SK-N-SH (cell line): ENCODE data around the gene RTN4. TPM values are rescaled to one million over a fixed set of nuclear protein-coding genes. Genes with fewer than 3 reads are reported as not detected.

Experiments
- CTCF ChIA-PET: fragments of 300-600, 350-600 bp; formaldehyde crosslinking; extraction: SDS; loops from one replicate; lab custom pipeline; 2021; lab: Yijun Ruan, JAX
- POLR2A ChIA-PET: fragments of 350-600 bp; sonication (Branson Sonifier 250); formaldehyde crosslinking; extraction: SDS; loops from one replicate; lab custom pipeline; 2020; ENCODE audit warnings: antibody characterized with exemption, inconsistent platforms; lab: Yijun Ruan, JAX
- DNase-seq: peaks from one replicate; pipeline ENCODE4 v3.0.0; 2012
- H2AFZ ChIP-seq: fragments of 200-600 bp; sonication (generic); 2 replicates; pipeline ENCODE4 v1.8.1; 2016; ENCODE audit warnings: antibody characterized with exemption, mild to moderate bottlenecking, low read depth
- H3F3A ChIP-seq: fragments of 200-600 bp; sonication (generic); replicated peaks from 2 replicates; pipeline ENCODE3; 2016; ENCODE audit warnings: antibody characterized with exemption, mild to moderate bottlenecking; ENCODE audit not compliant: insufficient read depth
- H3K27ac ChIP-seq, 2 experiments: fragments of 200-500 bp in 1 of 2; fragments of 200-600 bp in 1 of 2; sonication (Bioruptor generic) in 1 of 2; sonication (generic), shearing (Covaris generic) in 1 of 2; 2 replicates each; pipeline versions ENCODE4 v1.5.1 to v1.6.1; 2014 to 2016; ENCODE audit warnings: low read depth in 2 of 2, inconsistent platforms in 1 of 2, low read length in 1 of 2, mild to moderate bottlenecking in 1 of 2, mixed read lengths in 1 of 2
- H3K27me3 ChIP-seq: fragments of 200-600 bp; sonication (generic), shearing (Covaris generic); 2 replicates; pipeline ENCODE4 v1.6.1; 2016; ENCODE audit warnings: mixed run types; ENCODE audit not compliant: insufficient read depth
- H3K36me3 ChIP-seq, 2 experiments: fragments of 200-500 bp in 1 of 2; fragments of 200-600 bp in 1 of 2; sonication (Bioruptor generic) in 1 of 2; sonication (generic) in 1 of 2; replicated peaks in 1 of 2; 2 replicates each; pipeline versions ENCODE3 to v1.5.1; 2014 to 2016; ENCODE audit warnings: low read length in 1 of 2, mild to moderate bottlenecking in 1 of 2; ENCODE audit not compliant: insufficient read depth in 2 of 2, control insufficient read depth in 1 of 2
- H3K4me1 ChIP-seq, 2 experiments: fragments of 200-500 bp in 1 of 2; fragments of 200-600 bp in 1 of 2; sonication (Bioruptor generic) in 1 of 2; sonication (generic), shearing (Covaris generic) in 1 of 2; 2 replicates each; pipeline versions ENCODE4 v1.5.1 to v1.6.1; 2014 to 2016; ENCODE audit warnings: low read depth in 1 of 2, low read length in 1 of 2, mixed run types in 1 of 2; ENCODE audit not compliant: insufficient read depth in 2 of 2, control insufficient read depth in 1 of 2
- H3K4me2 ChIP-seq: fragments of 200-600 bp; sonication (generic), shearing (Covaris generic); 2 replicates; pipeline ENCODE4 v1.6.1; 2017; ENCODE audit warnings: mixed run types
- H3K4me3 ChIP-seq, 2 experiments: fragments of 200-500 bp in 1 of 2; fragments of 200-600 bp in 1 of 2; sonication (Bioruptor generic) in 1 of 2; sonication (generic), shearing (Covaris generic) in 1 of 2; 2 replicates each; pipeline versions ENCODE4 v1.5.1 to v1.8.1; 2014 to 2016; ENCODE audit warnings: low read depth in 2 of 2, inconsistent platforms in 1 of 2, low read length in 1 of 2, mild to moderate bottlenecking in 1 of 2, mixed read lengths in 1 of 2, moderate library complexity in 1 of 2
- H3K79me2 ChIP-seq: fragments of 200-600 bp; sonication (generic); 2 replicates; pipeline ENCODE4 v1.8.1; 2017; ENCODE audit warnings: mild to moderate bottlenecking; ENCODE audit not compliant: insufficient read depth
- H3K9ac ChIP-seq: fragments of 200-600 bp; sonication (generic); 2 replicates; pipeline ENCODE4 v1.6.1; 2017; ENCODE audit warnings: mixed run types
- H3K9me2 ChIP-seq: fragments of 200-600 bp; sonication (generic); 2 replicates; pipeline ENCODE4 v1.6.1; 2017; ENCODE audit warnings: mixed run types
- H3K9me3 ChIP-seq: fragments of 200-600 bp; sonication (generic); 2 replicates; pipeline ENCODE4 v1.6.1; 2017; ENCODE audit warnings: mixed run types, mild to moderate bottlenecking, moderate library complexity
- H4K20me1 ChIP-seq: fragments of 200-600 bp; sonication (generic); 2 replicates; pipeline ENCODE4 v1.6.1; 2017; ENCODE audit warnings: mild to moderate bottlenecking, mixed run types; ENCODE audit not compliant: insufficient read depth
- CTCF ChIP-seq: fragments of 200-600 bp; sonication (generic); IDR thresholded peaks from 2 replicates; pipeline ENCODE4 v1.6.1; 2017; ENCODE audit warnings: antibody characterized with exemption, mild to moderate bottlenecking, moderate library complexity
- EP300 ChIP-seq, 2 experiments: IDR thresholded peaks; 2 replicates each; pipeline versions ENCODE4 v1.4.0 to v1.6.1; 2012; ENCODE audit warnings: borderline replicate concordance in 1 of 2, low read depth in 1 of 2, low read length in 1 of 2
- EZH2phosphoT487 ChIP-seq: fragments of 200-600 bp; sonication (generic); IDR thresholded peaks from 2 replicates; pipeline ENCODE4 v1.6.1; 2017; ENCODE audit warnings: low read depth, mixed run types, mild to moderate bottlenecking, antibody characterized with exemption, moderate library complexity, borderline replicate concordance
- FOXJ3 ChIP-seq: sonication (generic); formaldehyde crosslinking; IDR thresholded peaks from 2 replicates; pipeline ENCODE4 v1.5.1; 2020; ENCODE audit warnings: mild to moderate bottlenecking, missing genetic modification reagents
- FOXM1 ChIP-seq: IDR thresholded peaks from 2 replicates; pipeline ENCODE4 v1.4.0; 2012; ENCODE audit warnings: low read depth, mild to moderate bottlenecking
- GATA2 ChIP-seq: sonication (generic); formaldehyde crosslinking; IDR thresholded peaks from 2 replicates; pipeline ENCODE4 v1.5.0; 2020; ENCODE audit warnings: mild to moderate bottlenecking, missing genetic modification reagents
- JUND ChIP-seq: IDR thresholded peaks from 2 replicates; pipeline ENCODE4 v1.4.0; 2012
- MEF2A ChIP-seq: IDR thresholded peaks from 2 replicates; pipeline ENCODE4 v1.4.0; 2012; ENCODE audit warnings: low read depth, borderline replicate concordance
- MXI1 ChIP-seq: IDR thresholded peaks from 2 replicates; pipeline ENCODE4 v1.6.1; 2012; ENCODE audit warnings: mild to moderate bottlenecking, low read depth, low read length, improper control_type of control experiment
- NFIC ChIP-seq: IDR thresholded peaks from 2 replicates; pipeline ENCODE4 v1.4.0; 2012; ENCODE audit warnings: borderline replicate concordance
- PBX3 ChIP-seq: IDR thresholded peaks from 2 replicates; pipeline ENCODE4; 2012
- RFX5 ChIP-seq: IDR thresholded peaks from 2 replicates; pipeline ENCODE4 v1.6.1; 2012; ENCODE audit warnings: mild to moderate bottlenecking, improper control_type of control experiment, low read length
- SIN3A ChIP-seq: IDR thresholded peaks from 2 replicates; pipeline ENCODE4 v1.6.1; 2012; ENCODE audit warnings: low read depth, mild to moderate bottlenecking, low read length, moderate library complexity, borderline replicate concordance
- TAF1 ChIP-seq: IDR thresholded peaks from 2 replicates; pipeline ENCODE4 v1.6.1; 2012; ENCODE audit warnings: low read depth, mild to moderate bottlenecking, low read length, moderate library complexity, borderline replicate concordance
- TEAD4 ChIP-seq: IDR thresholded peaks from 2 replicates; pipeline ENCODE4 v1.4.0; 2012; ENCODE audit warnings: mild to moderate bottlenecking, borderline replicate concordance; ENCODE audit not compliant: insufficient read depth
- USF1 ChIP-seq: IDR thresholded peaks from 2 replicates; pipeline ENCODE4 v1.4.0; 2012; ENCODE audit warnings: low read depth, borderline replicate concordance
- YY1 ChIP-seq: IDR thresholded peaks from 2 replicates; pipeline ENCODE4 v1.4.0; 2012; ENCODE audit warnings: low read depth, mild to moderate bottlenecking
- ZBTB33 ChIP-seq: IDR thresholded peaks from 2 replicates; pipeline ENCODE4 v1.4.0; 2012; ENCODE audit warnings: low read depth, borderline replicate concordance
- WGBS: methylation state at CpG from one replicate; pipeline ENCODE4 v1.1.6; 2017; ENCODE audit warnings: low lambda C conversion rate; 5-methylcytosine and 5-hydroxymethylcytosine counted together
- polyA plus RNA-seq, 3 experiments: library from polyadenylated mRNA; depleted of rRNA; stranded (reverse); fragments of >200 nt; gene quantifications; 2 replicates each; pipeline ENCODE4 v1.2.3, GENCODE V29; 2012

Gene RTN4
- polyA plus RNA-seq, 1 of the 3 experiments (the other 2 are of a cell fraction), result 315 TPM

GRCh38 chr2:54969940-54970338 lies 80.3 kb downstream of the RTN4 start:
- Histone ChIP-seq H2AFZ (no peak overlapping the region), H3K27me3 (no peaks in the 10 kb centered on the region), H3K9ac (no peak overlapping the region), H3K9me3 (no peaks in the 10 kb centered on the region), H4K20me1 (peaks cover 66% of the 10 kb centered on the region), H3K4me3 (no peak overlapping the region), H3F3A (peaks cover 45% of the 10 kb centered on the region), H3K4me2 (no peak overlapping the region), H3K4me1 (peaks cover 2 to 4% of the 10 kb centered on the region in 2 experiments; a peak in 3 of 4 replicates), H3K27ac (no peak overlapping the region), H3K36me3 (peaks cover 74 to 80% of the 10 kb centered on the region in 2 experiments), H3K9me2 (no peaks in the 10 kb centered on the region), H3K79me2 (peaks cover 67% of the 10 kb centered on the region)
- DNase-seq, result no peak
- TF ChIP-seq CTCF (no peak), EP300 (IDR thresholded peaks at IDR 0.05; ENCODE audit: borderline replicate concordance in 1 of 2, low read depth in 1 of 2, low read length in 1 of 2) (no peak), RFX5 (no peak), TEAD4 (no peak), EZH2phosphoT487 (no peak), SIN3A (no peak), USF1 (no peak), FOXJ3 (CRISPR knock-in tag) (no peak), MEF2A (no peak), FOXM1 (no peak), GATA2 (CRISPR knock-in tag) (no peak), YY1 (no peak)
- WGBS, result 96% methylated on average over 7 of the region's 7 CpGs
- CTCF ChIA-PET, result interaction anchor here (1.5 to 1.6 kb wide), 2 partner anchors 70 to 863 kb away, joined by 3 to 4 read pairs; no protein-coding TSS in a partner anchor
- POLR2A ChIA-PET, result no interaction called here

- Histone ChIP-seq H3K9me2 (no peaks in the 10 kb centered on the region), H3K4me1 (peaks cover 3 to 4% of the 10 kb centered on the region in 2 experiments; a peak in 3 of 4 replicates), H2AFZ (no peak overlapping the region), H3K79me2 (peaks cover 62% of the 10 kb centered on the region), H3F3A (peaks cover 50% of the 10 kb centered on the region), H3K9me3 (no peaks in the 10 kb centered on the region), H3K36me3 (peaks cover 69 to 78% of the 10 kb centered on the region in 2 experiments), H3K27me3 (no peaks in the 10 kb centered on the region), H3K4me3 (no peak overlapping the region), H4K20me1 (peaks cover 60% of the 10 kb centered on the region), H3K4me2 (no peak overlapping the region), H3K27ac (no peak overlapping the region), H3K9ac (no peak overlapping the region)
- ChIA-PET CTCF (interaction anchor here (1.1 to 1.6 kb wide), 3 partner anchors 70 to 862 kb away, joined by 3 to 4 read pairs (median 3); no protein-coding TSS in a partner anchor), POLR2A (no interaction called here)
- 98% methylated on average over 4 of the region's 4 CpGs for WGBS
- no peak for DNase-seq
- TF ChIP-seq TEAD4 (no peak), PBX3 (no peak), EZH2phosphoT487 (no peak), ZBTB33 (no peak), TAF1 (no peak), FOXM1 (no peak), NFIC (no peak), MXI1 (no peak), CTCF (no peak), JUND (no peak)
Observed at GRCh38 chr2:54969295-54969939, 80.8 kb downstream of the RTN4 start.
